ENCODE results near the gene ANKRD44.

- TF ChIP-seq CTCF (IDR thresholded peaks at IDR 0.05; ENCODE audit: low read depth, low read length, poor library complexity, severe bottlenecking) (no peak), EZH2phosphoT487 (IDR thresholded peaks at IDR 0.05; ENCODE audit: borderline replicate concordance, low read length) (no peak)
These were observed 16.3 kb downstream of the ANKRD44 start for GRCh38 chr2:197294260-197294659.

Data from DOHH2 (cell line).